Spleen (tissue), 11 donors: ENCODE measurements around the gene SMIM23. TPM values are rescaled to one million over a fixed set of nuclear protein-coding genes. Genes with fewer than 3 reads are reported as not detected.

ENCODE experiments used
- DNase-seq: peaks from one replicate; pipeline ENCODE4 v3.0.0-alpha.2; 2020
- H3K27ac ChIP-seq, 8 donors: fragments of 200-600 bp; sonication (generic) in 7 of 8; 1 replicate in 4 of 8; 2 replicates in 4 of 8; pipeline versions ENCODE4 v1.5.0 to v1.8.0; 2016 to 2021; ENCODE audit warnings: inconsistent platforms in 4 of 8, mild to moderate bottlenecking in 4 of 8, moderate library complexity in 1 of 8
- H3K27me3 ChIP-seq, 7 donors: fragments of 200-600 bp; sonication (generic) in 6 of 7; replicated peaks in 1 of 7; 1 replicate in 4 of 7; 2 replicates in 3 of 7; pipeline versions ENCODE4 v1.5.0 to v1.8.0; 2016 to 2021; ENCODE audit warnings: inconsistent platforms in 3 of 7, mild to moderate bottlenecking in 1 of 7
- H3K36me3 ChIP-seq, 6 donors: fragments of 200-600 bp; sonication (generic) in 5 of 6; 1 replicate in 4 of 6; 2 replicates in 2 of 6; pipeline versions ENCODE4 v1.5.0 to v1.8.0; 2016 to 2021; ENCODE audit warnings: inconsistent platforms in 2 of 6
- H3K4me1 ChIP-seq, 6 donors: fragments of 200-600 bp; sonication (generic) in 5 of 6; 1 replicate in 3 of 6; 2 replicates in 3 of 6; pipeline versions ENCODE4 v1.5.0 to v1.8.0; 2016 to 2021; ENCODE audit warnings: inconsistent platforms in 3 of 6
- H3K4me3 ChIP-seq, 8 donors: fragments of 200-600 bp; sonication (generic) in 7 of 8; 1 replicate in 4 of 8; 2 replicates in 4 of 8; pipeline versions ENCODE4 v1.5.0 to v1.8.0; 2016 to 2021; ENCODE audit warnings: inconsistent platforms in 4 of 8, mild to moderate bottlenecking in 4 of 8, moderate library complexity in 2 of 8
- H3K9me3 ChIP-seq, 8 donors: fragments of 200-600 bp; sonication (generic) in 7 of 8; 1 replicate in 4 of 8; 2 replicates in 4 of 8; pipeline versions ENCODE4 v1.5.0 to v1.8.0; 2016 to 2021; ENCODE audit warnings: inconsistent platforms in 4 of 8
- CTCF ChIP-seq, 11 experiments: fragments of 200-600 bp in 7 of 11; fragments of 450-650 bp in 4 of 11; sonication (generic) in 4 of 11; IDR thresholded peaks in 8 of 11; conservative IDR thresholded peaks in 3 of 11; 1 replicate in 7 of 11; 2 replicates in 4 of 11; pipeline versions ENCODE4 v1.4.0 to v1.8.0; 2016 to 2021; ENCODE audit warnings: antibody characterized with exemption in 11 of 11, inconsistent platforms in 4 of 11, mild to moderate bottlenecking in 1 of 11
- POLR2A ChIP-seq, 3 donors: fragments of 450-650 bp; IDR thresholded peaks; one replicate each; pipeline ENCODE4 v1.5.1; 2017; ENCODE audit warnings: antibody characterized with exemption in 3 of 3, mild to moderate bottlenecking in 1 of 3
- POLR2AphosphoS5 ChIP-seq, 3 donors: sonication (generic); formaldehyde crosslinking; IDR thresholded peaks; one replicate each; pipeline ENCODE4 v1.5.1; 2017; ENCODE audit warnings: antibody characterized with exemption in 3 of 3
- WGBS, 5 donors: extraction: QIAGEN DNeasy Blood & Tissue Kit in 3 of 5; methylation state at CpG; one replicate each; pipeline versions ENCODE4 v1.1.5 to v1.1.7; 2013 to 2018; 5-methylcytosine and 5-hydroxymethylcytosine counted together
- intact Hi-C: fragments of 100-400 bp; cut with DNase I; formaldehyde crosslinking; loops from one replicate; pipeline ENCODE4 v1.15.0; 2023; ENCODE audit warnings: low total_unique reads
- polyA plus RNA-seq, 3 donors: library from polyadenylated mRNA; stranded (reverse); fragments of 200-250 nt; gene quantifications; one replicate each; pipeline ENCODE4 v1.2.1, GENCODE V29; 2013
- total RNA-seq, 7 donors: library from RNA; depleted of rRNA in 3 of 7; stranded (reverse); fragments of >200 nt in 3 of 7; fragmentation: NEBNext Ultra II Directional in 4 of 7; extraction: Animal tissue kit (Norgen Biotek cat#: 25700) in 4 of 7; gene quantifications; one replicate each; pipeline versions ENCODE4 v1.1.0 to v1.2.1, GENCODE V29; 2016 to 2021
- donor health status: healthy with polysubstance abuse.
- donor health status: DM: no; HTN: no; CAD: no; lungs with moderate emphysema.
- donor health status: DM: no; HTN: no; CAD: no.
- donor health status: Bipolar disorder and iron deficiency.
- donor health status: healthy.
- donor health status: DM: no; HTN: no; CAD: no.
- donor health status: DM: yes; HTN: yes; CAD: no.

SMIM23 gene
- total and polyA plus RNA-seq, 10 donors, result not detected

GRCh38 chr5:171789353-171789752, 3.7 kb downstream of the SMIM23 start:
- TF ChIP-seq POLR2A (IDR thresholded peaks at IDR 0.05) (no peak), CTCF (IDR thresholded peaks at IDR 0.05 in 8 of 11, conservative IDR thresholded peaks at IDR 0.05 in 3 of 11) (no peak), POLR2AphosphoS5 (IDR thresholded peaks at IDR 0.05) (no peak)
- WGBS, 5 donors, result 78 to 96% (median 89%) methylated on average over 1 of the region's 1 CpG
- intact Hi-C loops, result no loop called here
- H3K27me3 ChIP-seq, result peaks cover 0 to 22% (median 0%) of the 10 kb centered on the region in 7 donors
- no peak for DNase-seq
- no peaks in the 10 kb centered on the region for H3K9me3 ChIP-seq
- no peaks in the 10 kb centered on the region for H3K36me3 ChIP-seq
- H3K4me3 ChIP-seq, result no peak overlapping the region
- no peak overlapping the region for H3K27ac ChIP-seq
- H3K4me1 ChIP-seq, result no peaks in the 10 kb centered on the region

GRCh38 chr5:171790408-171790807, 4.8 kb downstream of the SMIM23 start:
- Histone ChIP-seq H3K4me1 (no peaks in the 10 kb centered on the region), H3K27ac (no peak overlapping the region), H3K9me3 (no peaks in the 10 kb centered on the region), H3K36me3 (no peaks in the 10 kb centered on the region), H3K4me3 (no peak overlapping the region), H3K27me3 (peaks cover 0 to 22% (median 0%) of the 10 kb centered on the region in 7 donors)
- intact Hi-C loops, result no loop called here
- WGBS, 5 donors, result 72 to 100% (median 88%) methylated on average over 2 of the region's 2 CpGs
- DNase-seq, result no peak
- no peak for TF ChIP-seq POLR2A (IDR thresholded peaks at IDR 0.05)
- no peak for TF ChIP-seq POLR2AphosphoS5 (IDR thresholded peaks at IDR 0.05)

GRCh38 chr5:171794470-171794960, 8.9 kb downstream of the SMIM23 start:
- intact Hi-C loops, result no loop called here
- no peaks in the 10 kb centered on the region for H3K36me3 ChIP-seq
- WGBS, 5 donors, result 30 to 62% (median 44%) methylated on average over 2 of the region's 2 CpGs

GRCh38 chr5:171795381-171795780, 9.8 kb downstream of the SMIM23 start:
- peaks cover 0 to 7% (median 0%) of the 10 kb centered on the region in 7 donors for H3K27me3 ChIP-seq
- H3K9me3 ChIP-seq, result no peaks in the 10 kb centered on the region
- no peak overlapping the region for H3K4me3 ChIP-seq
- TF ChIP-seq POLR2A (IDR thresholded peaks at IDR 0.05), result no peak
- TF ChIP-seq CTCF (IDR thresholded peaks at IDR 0.05 in 8 of 11, conservative IDR thresholded peaks at IDR 0.05 in 3 of 11), result no peak
- TF ChIP-seq POLR2AphosphoS5 (IDR thresholded peaks at IDR 0.05), result no peak
- H3K36me3 ChIP-seq, result no peaks in the 10 kb centered on the region
- 81 to 93% (median 92%) methylated on average over 2 of the region's 2 CpGs for WGBS, 5 donors
- H3K4me1 ChIP-seq, result no peaks in the 10 kb centered on the region
- no peak for DNase-seq
- no peak overlapping the region for H3K27ac ChIP-seq
- intact Hi-C loops, result no loop called here

More at GRCh38 chr5:171794470-171794960, 8.9 kb downstream of the SMIM23 start:
- DNase-seq, result no peak
- Histone ChIP-seq H3K4me3 (no peak overlapping the region), H3K4me1 (no peaks in the 10 kb centered on the region), H3K9me3 (no peaks in the 10 kb centered on the region), H3K27me3 (peaks cover 0 to 10% (median 0%) of the 10 kb centered on the region in 7 donors), H3K27ac (no peak overlapping the region)
- TF ChIP-seq POLR2A (IDR thresholded peaks at IDR 0.05), result no peak
- TF ChIP-seq POLR2AphosphoS5 (IDR thresholded peaks at IDR 0.05), result no peak
- TF ChIP-seq CTCF (IDR thresholded peaks at IDR 0.05 in 8 of 11, conservative IDR thresholded peaks at IDR 0.05 in 3 of 11), result no peak

GRCh38 chr5:171796436-171796835, 10.8 kb downstream of the SMIM23 start:
- TF ChIP-seq POLR2AphosphoS5 (IDR thresholded peaks at IDR 0.05) (no peak), POLR2A (IDR thresholded peaks at IDR 0.05) (no peak), CTCF (IDR thresholded peaks at IDR 0.05 in 8 of 11, conservative IDR thresholded peaks at IDR 0.05 in 3 of 11) (no peak)
- no peak for DNase-seq
- Histone ChIP-seq H3K36me3 (no peaks in the 10 kb centered on the region), H3K27ac (no peak overlapping the region), H3K4me1 (no peaks in the 10 kb centered on the region), H3K4me3 (no peak overlapping the region), H3K9me3 (no peaks in the 10 kb centered on the region), H3K27me3 (no peaks in the 10 kb centered on the region)
- intact Hi-C loops, result no loop called here
- whole genome bisulfite sequencing, 5 donors, result 84 to 96% (median 94%) methylated on average over 8 of the region's 8 CpGs
